GM18526 (cell line): ENCODE data around the gene UST.

Experiments used
- POLR2A ChIP-seq: IDR thresholded peaks from 3 replicates; pipeline ENCODE4 v1.6.1; 2011; ENCODE audit not compliant: insufficient read length; ENCODE audit errors: extremely low read depth

The UST gene

GRCh38 chr6:148885925-148886845 is 139.4 kb downstream of the UST start:
- TF ChIP-seq POLR2A: no peak

- no peak for TF ChIP-seq POLR2A
Observed at GRCh38 chr6:148887181-148887580, 140.4 kb downstream of the UST start.

GRCh38 chr6:148888856-148889255 is 142.0 kb downstream of the UST start:
- no peak for TF ChIP-seq POLR2A

GRCh38 chr6:148890096-148890495 is 143.3 kb downstream of the UST start:
- TF ChIP-seq POLR2A: no peak

GRCh38 chr6:148890652-148891404 is 144.0 kb downstream of the UST start:
- TF ChIP-seq POLR2A: no peak

GRCh38 chr6:148891405-148891783 is 144.6 kb downstream of the UST start:
- TF ChIP-seq POLR2A: no peak

GRCh38 chr6:148892247-148892646 is 145.4 kb downstream of the UST start:
- no peak for TF ChIP-seq POLR2A

GRCh38 chr6:148893073-148893472 is 146.2 kb downstream of the UST start:
- no peak for TF ChIP-seq POLR2A

- TF ChIP-seq POLR2A: no peak
Observed at GRCh38 chr6:148893481-148893880, 146.7 kb downstream of the UST start.

- no peak for TF ChIP-seq POLR2A
Observed at GRCh38 chr6:148898376-148899014, 151.7 kb downstream of the UST start.

GRCh38 chr6:148904896-148905870 is 158.4 kb downstream of the UST start:
- TF ChIP-seq POLR2A: no peak

GRCh38 chr6:148905901-148906300 is 159.1 kb downstream of the UST start:
- no peak for TF ChIP-seq POLR2A

GRCh38 chr6:148906386-148906785 is 159.6 kb downstream of the UST start:
- TF ChIP-seq POLR2A: no peak

- no peak for TF ChIP-seq POLR2A
Observed at GRCh38 chr6:148907573-148907972, 160.7 kb downstream of the UST start.

GRCh38 chr6:148912252-148912651 is 165.4 kb downstream of the UST start:
- TF ChIP-seq POLR2A: no peak

- TF ChIP-seq POLR2A: no peak
Observed at GRCh38 chr6:148915810-148916209, 169.0 kb downstream of the UST start.
